ENCODE data around the gene IL31RA. TPM values are rescaled to one million over a fixed set of nuclear protein-coding genes. Genes with fewer than 3 reads are reported as not detected.
"Not testable (repeated sequence)": the region's sequence is repeated elsewhere in the genome, so short reads cannot be mapped to it uniquely, and the experiment has no call there.

Gene IL31RA
- total RNA-seq = not detected

DNA sequence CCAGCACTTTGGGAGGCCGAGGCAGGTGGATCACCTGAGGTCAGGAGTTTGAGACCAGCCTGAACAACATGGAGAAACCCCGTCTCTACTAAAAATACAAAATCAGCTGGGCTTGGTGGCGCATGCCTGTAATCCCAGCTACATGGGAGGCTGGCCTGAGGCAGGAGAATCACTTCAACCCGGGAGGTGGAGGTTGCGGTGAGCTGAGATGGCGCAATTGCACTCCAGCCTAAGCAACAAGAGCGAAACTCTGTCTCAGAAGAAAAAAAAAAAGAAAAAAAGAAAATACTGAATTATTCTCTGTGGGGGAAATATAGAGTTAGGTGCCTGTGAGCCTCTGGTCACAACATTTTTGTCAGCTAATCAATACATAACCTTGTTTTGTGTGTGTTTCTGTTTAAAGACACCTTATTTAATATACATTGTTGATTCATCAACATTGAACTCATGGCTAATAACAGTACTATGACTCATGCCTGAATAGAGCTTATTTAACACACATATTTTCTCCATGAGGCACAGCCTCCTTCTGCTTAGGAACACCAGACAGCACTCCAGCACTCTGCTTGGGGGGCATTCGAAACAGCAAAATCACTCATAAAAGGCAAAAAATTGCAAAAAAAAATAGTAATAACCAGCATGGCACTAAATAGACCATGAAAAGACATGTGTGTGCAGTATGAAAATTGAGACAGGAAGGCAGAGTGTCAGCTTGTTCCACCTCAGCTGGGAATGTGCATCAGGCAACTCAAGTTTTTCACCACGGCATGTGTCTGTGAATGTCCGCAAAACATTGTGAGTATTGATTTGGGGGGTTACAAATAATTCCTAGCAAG lies at the start of gene IL31RA:
Gene IL31RA, plus strand, starts transcription at position 519 of the 836 bp plus-strand sequence. Its CDS starts 214 bp downstream, at position 733.
- ChIA-PET CTCF (interaction anchor here (1.5 kb wide), 1 partner anchor 17 kb away, joined by 3 read pairs; no protein-coding TSS in a partner anchor), POLR2A (interaction anchor here (0.5 kb wide), 1 partner anchor 376 kb away, joined by 3 read pairs; no protein-coding TSS in a partner anchor)
- H3K36me3 Mint-ChIP-seq (ENCODE audit: low read depth) = peaks cover 9% of the 10 kb centered on the region
- peaks cover 2% of the 10 kb centered on the region for H3K9me3 Mint-ChIP-seq (ENCODE audit: insufficient read depth)
- no peak within 1 kb of the TSS for H3K4me3 Mint-ChIP-seq
- ATAC-seq (no peak), DNase-seq (no peak)
- H3K27ac Mint-ChIP-seq = no peak within 1 kb of the TSS
- peaks cover 12% of the 10 kb centered on the region for H3K27me3 Mint-ChIP-seq (ENCODE audit: low read depth)
- H3K4me1 Mint-ChIP-seq (ENCODE audit: low read depth) = peaks cover 46% of the 10 kb centered on the region

DNA sequence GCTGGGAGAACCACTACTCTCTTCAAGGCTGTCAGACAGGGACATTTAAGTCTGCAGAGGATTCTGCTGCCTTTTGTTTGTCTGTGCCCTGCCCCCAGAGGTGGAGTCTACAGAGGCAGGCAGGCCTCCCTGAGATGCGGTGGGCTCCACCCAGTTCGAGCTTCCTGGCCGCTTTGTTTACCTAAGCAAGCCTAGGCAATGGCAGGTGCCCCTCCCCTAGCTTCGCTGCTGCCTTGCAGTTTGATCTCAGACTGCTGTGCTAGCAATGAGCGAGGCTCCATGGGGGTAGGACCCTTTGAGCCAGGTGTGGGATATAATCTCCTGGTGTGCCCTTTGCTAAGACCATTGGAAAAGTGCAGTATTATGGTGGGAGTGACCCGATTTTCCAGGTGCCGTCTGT lies 42.3 kb upstream of the IL31RA start:
- CTCF ChIA-PET; H3K4me1 Mint-ChIP-seq (ENCODE audit: low read depth); H3K36me3 Mint-ChIP-seq (ENCODE audit: low read depth); DNase-seq; H3K9me3 Mint-ChIP-seq (ENCODE audit: insufficient read depth); H3K4me3 Mint-ChIP-seq; POLR2A ChIA-PET; ATAC-seq; H3K27ac Mint-ChIP-seq: not testable (repeated sequence)
- peaks cover 25% of the 10 kb centered on the region for H3K27me3 Mint-ChIP-seq (ENCODE audit: low read depth)

DNA sequence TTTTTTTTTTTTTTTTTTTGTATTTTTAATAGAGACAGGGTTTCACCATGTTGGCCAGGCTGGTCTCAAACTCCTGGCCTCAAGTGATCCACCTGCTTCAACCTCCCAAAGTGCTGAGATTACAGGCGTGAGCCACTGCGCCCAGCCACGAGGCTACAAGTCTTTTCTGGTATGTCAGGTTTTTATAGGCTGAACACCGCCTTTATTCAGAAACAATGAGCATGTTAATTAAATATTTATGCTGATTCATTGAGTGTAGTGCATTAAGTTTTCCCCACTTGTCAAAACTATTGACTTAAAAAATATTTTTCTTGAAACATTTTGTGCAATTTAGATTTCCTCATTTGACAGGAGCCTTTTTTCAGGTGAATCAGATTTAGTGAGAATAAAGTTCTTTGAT lies 35.2 kb upstream of the IL31RA start:
- H3K9me3 Mint-ChIP-seq (ENCODE audit: insufficient read depth); DNase-seq; H3K4me1 Mint-ChIP-seq (ENCODE audit: low read depth); ATAC-seq; POLR2A ChIA-PET; H3K4me3 Mint-ChIP-seq; H3K27ac Mint-ChIP-seq; H3K36me3 Mint-ChIP-seq (ENCODE audit: low read depth); CTCF ChIA-PET: not testable (repeated sequence)
- H3K27me3 Mint-ChIP-seq (ENCODE audit: low read depth) = peaks cover 33% of the 10 kb centered on the region

DNA sequence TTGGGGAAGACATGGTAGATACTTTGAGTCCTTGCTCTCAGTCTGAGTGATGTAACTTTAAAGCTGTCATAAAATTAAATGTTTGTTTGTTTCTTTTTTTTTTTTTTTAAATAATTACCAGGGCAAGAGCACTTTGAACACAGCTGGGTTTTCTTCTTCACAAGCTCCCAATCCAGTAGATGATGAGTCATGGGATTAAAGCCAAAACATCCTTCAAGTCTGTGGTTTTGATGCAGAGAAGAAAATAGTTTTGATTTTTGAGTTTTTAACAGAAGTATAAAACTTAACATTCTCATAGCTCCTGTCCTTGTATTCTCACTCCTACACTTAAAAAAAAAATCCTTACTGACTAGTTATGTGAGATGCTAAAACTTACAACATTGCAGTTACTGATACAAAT lies 34.8 kb upstream of the IL31RA start:
- CTCF ChIA-PET = no interaction called here
- ATAC-seq (no peak), DNase-seq (no peak)
- H3K36me3 Mint-ChIP-seq (ENCODE audit: low read depth) = no peaks in the 10 kb centered on the region
- no peak overlapping the region for H3K27ac Mint-ChIP-seq
- peaks cover 37% of the 10 kb centered on the region for H3K27me3 Mint-ChIP-seq (ENCODE audit: low read depth)
- H3K9me3 Mint-ChIP-seq (ENCODE audit: insufficient read depth) = no peaks in the 10 kb centered on the region
- peaks cover 3% of the 10 kb centered on the region for H3K4me1 Mint-ChIP-seq (ENCODE audit: low read depth)
- POLR2A ChIA-PET = no interaction called here
- H3K4me3 Mint-ChIP-seq = no peak overlapping the region

DNA sequence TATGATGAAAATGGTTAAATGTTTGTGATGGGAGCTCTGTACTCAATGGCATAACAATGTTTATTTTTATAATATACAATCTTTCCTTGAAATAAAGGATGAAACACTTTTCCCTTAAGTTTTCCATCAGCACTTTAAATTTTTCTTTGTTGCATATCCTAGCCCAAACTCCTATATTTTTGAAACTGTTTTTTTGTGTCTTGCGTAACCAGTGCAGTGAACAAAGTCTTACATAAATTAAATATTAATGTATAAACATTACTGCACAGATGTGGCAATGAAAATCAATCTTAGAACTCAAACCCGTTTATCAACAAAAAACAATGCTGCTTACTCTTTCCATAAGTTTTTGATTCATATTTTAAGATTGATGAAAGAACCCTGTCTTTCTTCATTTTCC lies 34.1 kb upstream of the IL31RA start:
- Mint-ChIP-seq H3K4me1 (ENCODE audit: low read depth) (peaks cover 7% of the 10 kb centered on the region), H3K4me3 (no peak overlapping the region)

DNA sequence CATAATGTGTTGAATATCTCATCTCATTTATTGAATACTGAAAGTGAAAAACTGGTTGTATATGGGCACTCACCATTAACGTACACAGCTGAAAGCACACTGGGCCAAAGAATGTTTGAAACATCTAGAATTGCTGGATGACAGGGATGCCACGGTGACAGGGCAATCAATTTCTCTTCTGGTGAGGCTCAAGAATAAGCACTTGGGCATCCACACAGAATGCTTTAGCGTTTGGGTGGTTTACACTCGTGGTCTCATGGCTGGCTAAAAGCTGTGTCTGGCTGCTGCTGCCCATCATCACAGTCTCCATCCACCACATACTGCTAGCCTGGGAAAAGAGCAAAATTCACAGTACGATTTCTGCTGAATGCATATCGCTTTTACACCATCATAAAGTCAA lies 30.7 kb upstream of the IL31RA start:
- H3K27me3 Mint-ChIP-seq (ENCODE audit: low read depth) = peaks cover 57% of the 10 kb centered on the region
- H3K4me3 Mint-ChIP-seq = no peak overlapping the region
- H3K36me3 Mint-ChIP-seq (ENCODE audit: low read depth) = no peaks in the 10 kb centered on the region
- H3K27ac Mint-ChIP-seq = no peak overlapping the region
- no peaks in the 10 kb centered on the region for H3K9me3 Mint-ChIP-seq (ENCODE audit: insufficient read depth)
- POLR2A ChIA-PET = no interaction called here
- peaks cover 7% of the 10 kb centered on the region for H3K4me1 Mint-ChIP-seq (ENCODE audit: low read depth)
- DNase-seq = no peak
- ATAC-seq = no peak
- CTCF ChIA-PET = no interaction called here

More for the DNA sequence above, 34.1 kb upstream of the IL31RA start:
- POLR2A ChIA-PET = no interaction called here
- no peak overlapping the region for H3K27ac Mint-ChIP-seq
- peaks cover 41% of the 10 kb centered on the region for H3K27me3 Mint-ChIP-seq (ENCODE audit: low read depth)
- H3K36me3 Mint-ChIP-seq (ENCODE audit: low read depth) = no peaks in the 10 kb centered on the region
- DNase-seq (no peak), ATAC-seq (no peak)
- CTCF ChIA-PET = no interaction called here
- no peaks in the 10 kb centered on the region for H3K9me3 Mint-ChIP-seq (ENCODE audit: insufficient read depth)

DNA sequence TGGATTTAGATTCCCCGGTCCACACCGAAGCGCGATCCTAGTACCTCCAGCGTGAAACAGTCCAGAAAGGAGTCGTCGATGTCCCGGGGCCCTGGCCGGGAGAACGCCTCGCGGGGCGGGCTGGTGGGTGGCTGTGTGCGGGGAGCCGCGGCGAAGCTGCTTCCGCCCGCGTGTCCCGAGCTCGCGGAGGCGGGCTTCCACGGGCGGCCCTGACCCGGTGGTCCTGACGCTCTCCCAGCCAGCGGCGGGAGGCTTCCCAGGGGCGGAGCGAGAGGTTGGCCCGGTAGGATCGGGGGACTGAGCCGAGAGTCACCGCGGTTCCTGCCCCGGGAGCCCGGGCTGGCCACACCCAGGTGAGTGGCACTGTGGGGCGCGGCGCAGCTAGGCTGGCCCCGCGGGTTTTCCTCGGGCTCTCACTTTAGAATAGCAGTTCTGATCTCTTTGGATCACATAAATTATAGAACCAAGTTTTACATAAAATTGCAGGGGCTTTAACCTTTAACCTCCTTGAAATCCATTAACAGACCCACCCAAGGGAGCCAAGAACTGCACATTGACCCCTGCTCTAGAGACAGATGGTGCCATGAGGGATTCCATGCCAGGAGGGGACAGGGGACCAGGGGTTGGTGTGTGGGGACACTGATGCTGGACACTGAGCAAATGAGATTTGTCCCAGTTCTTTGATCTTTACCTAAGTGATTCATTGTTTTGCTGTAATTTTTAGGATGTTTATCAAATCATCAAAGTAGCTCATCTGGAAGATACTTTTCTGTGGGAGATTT lies 29.2 kb upstream of the IL31RA start:
- H3K36me3 Mint-ChIP-seq (ENCODE audit: low read depth) = no peaks in the 10 kb centered on the region
- no peak overlapping the region for H3K27ac Mint-ChIP-seq
- H3K9me3 Mint-ChIP-seq (ENCODE audit: insufficient read depth) = no peaks in the 10 kb centered on the region
- peak overlapping the region; percentile 48 for H3K4me3 Mint-ChIP-seq
- DNase-seq = no peak
- peaks cover 7% of the 10 kb centered on the region for H3K4me1 Mint-ChIP-seq (ENCODE audit: low read depth)
- ATAC-seq = peak; percentile 77
- POLR2A ChIA-PET = no interaction called here
- CTCF ChIA-PET = no interaction called here
- H3K27me3 Mint-ChIP-seq (ENCODE audit: low read depth) = peaks cover 59% of the 10 kb centered on the region

DNA sequence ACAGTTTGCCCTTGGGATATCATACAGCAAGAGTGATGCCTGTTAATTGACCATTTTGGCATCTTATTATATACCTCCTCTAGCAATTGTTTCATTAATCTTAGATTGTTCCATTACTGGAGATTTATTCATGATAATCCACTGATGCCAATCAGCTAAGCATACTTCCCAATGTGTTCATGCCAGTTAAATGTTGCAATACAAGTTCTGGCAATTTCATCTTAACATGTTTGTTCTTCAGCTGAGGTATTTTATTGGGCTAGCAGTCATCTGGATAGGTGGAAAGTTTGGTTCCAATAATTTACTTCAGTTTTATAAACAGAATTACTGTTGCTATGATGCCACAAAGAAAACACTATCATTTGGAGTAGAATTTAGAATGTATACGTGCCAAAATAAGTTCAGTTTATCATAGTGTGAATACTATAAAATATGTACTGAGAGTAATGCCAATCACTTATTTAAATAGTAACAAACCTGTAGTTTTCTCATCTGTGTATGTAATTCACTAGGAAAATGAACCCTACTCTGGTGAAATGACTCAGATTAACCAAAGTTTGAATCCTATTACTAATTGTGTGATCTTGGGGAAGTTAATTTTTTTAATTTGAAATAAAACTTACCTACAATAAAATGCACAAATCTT lies 27.9 kb upstream of the IL31RA start:
- Mint-ChIP-seq H3K4me1 (ENCODE audit: low read depth) (peaks cover 7% of the 10 kb centered on the region), H3K36me3 (ENCODE audit: low read depth) (no peaks in the 10 kb centered on the region), H3K27ac (no peak overlapping the region), H3K27me3 (ENCODE audit: low read depth) (peaks cover 60% of the 10 kb centered on the region), H3K4me3 (no peak overlapping the region), H3K9me3 (ENCODE audit: insufficient read depth) (no peaks in the 10 kb centered on the region)
- no peak for DNase-seq
- POLR2A ChIA-PET = no interaction called here
- CTCF ChIA-PET = no interaction called here
- no peak for ATAC-seq

DNA sequence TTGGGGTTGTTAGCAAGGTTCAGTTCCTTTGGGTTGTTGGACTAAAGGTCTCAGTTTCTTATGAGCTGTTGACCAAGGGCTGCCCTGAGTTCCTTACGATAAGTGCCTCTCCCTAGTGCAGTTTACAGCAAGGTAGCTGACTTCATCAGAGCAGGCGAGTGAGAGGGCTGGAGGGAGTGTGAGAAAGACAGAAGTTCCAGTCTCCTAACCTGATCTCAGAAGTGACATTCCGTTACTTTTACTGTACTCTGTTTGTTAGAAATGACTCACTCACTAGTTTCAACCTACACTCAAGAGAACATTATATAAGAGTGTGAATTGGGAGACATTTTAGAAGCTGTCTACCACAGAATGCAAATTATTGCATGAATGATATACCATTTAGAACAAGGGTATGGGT lies 21.2 kb upstream of the IL31RA start:
- POLR2A ChIA-PET = no interaction called here
- no peaks in the 10 kb centered on the region for H3K36me3 Mint-ChIP-seq (ENCODE audit: low read depth)
- ATAC-seq = no peak

DNA sequence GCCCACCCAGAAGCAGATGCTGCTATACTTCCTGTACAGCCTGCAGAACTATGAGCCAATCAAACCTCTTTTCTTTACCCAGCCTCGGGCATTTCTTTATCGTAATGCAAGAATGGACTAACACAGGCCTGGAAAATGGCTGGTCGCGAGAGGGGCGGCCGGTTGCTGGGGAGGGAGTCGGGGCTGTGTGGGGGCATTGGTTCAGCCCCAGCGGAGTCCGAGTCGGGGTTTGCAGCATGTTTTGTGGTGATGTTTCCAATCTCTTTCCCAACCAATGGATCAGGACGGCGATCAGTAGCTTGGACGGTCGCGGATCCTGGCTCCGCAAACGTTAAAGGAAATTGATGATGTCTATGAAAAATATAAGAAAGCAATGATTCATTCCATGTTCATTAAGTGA lies 18.7 kb upstream of the IL31RA start:
- Mint-ChIP-seq H3K36me3 (ENCODE audit: low read depth) (no peaks in the 10 kb centered on the region), H3K9me3 (ENCODE audit: insufficient read depth) (peaks cover 6% of the 10 kb centered on the region), H3K4me3 (no peak overlapping the region), H3K4me1 (ENCODE audit: low read depth) (no peaks in the 10 kb centered on the region), H3K27me3 (ENCODE audit: low read depth) (peaks cover 8% of the 10 kb centered on the region), H3K27ac (no peak overlapping the region)
- DNase-seq (no peak), ATAC-seq (no peak)
- ChIA-PET POLR2A (no interaction called here), CTCF (no interaction called here)

More for the DNA sequence above, 21.2 kb upstream of the IL31RA start:
- no peak for DNase-seq
- Mint-ChIP-seq H3K4me3 (no peak overlapping the region), H3K9me3 (ENCODE audit: insufficient read depth) (peaks cover 6% of the 10 kb centered on the region), H3K27ac (no peak overlapping the region), H3K4me1 (ENCODE audit: low read depth) (no peaks in the 10 kb centered on the region), H3K27me3 (ENCODE audit: low read depth) (peaks cover 21% of the 10 kb centered on the region)
- CTCF ChIA-PET = no interaction called here

DNA sequence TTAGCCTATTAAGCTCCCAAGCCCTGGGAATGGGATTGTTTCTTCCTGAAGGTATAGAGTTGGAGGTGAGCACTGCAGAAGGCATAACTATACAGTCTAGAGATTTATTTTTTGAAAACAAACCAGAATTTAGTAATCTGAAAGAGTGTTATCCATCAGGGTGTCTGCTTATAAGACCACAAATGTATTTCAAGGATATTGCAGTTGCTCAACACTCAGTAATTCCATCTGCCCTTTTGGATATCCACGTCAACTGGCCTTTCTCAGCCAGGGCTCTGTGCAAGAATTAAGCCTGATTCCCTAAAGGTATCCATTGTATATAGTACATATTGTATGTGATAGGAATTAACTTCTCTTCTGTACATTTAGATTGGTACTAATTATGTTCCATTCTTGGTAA lies 15.0 kb upstream of the IL31RA start:
- Mint-ChIP-seq H3K27me3 (ENCODE audit: low read depth) (peaks cover 21% of the 10 kb centered on the region), H3K4me1 (ENCODE audit: low read depth) (no peaks in the 10 kb centered on the region), H3K9me3 (ENCODE audit: insufficient read depth) (peaks cover 6% of the 10 kb centered on the region), H3K36me3 (ENCODE audit: low read depth) (no peaks in the 10 kb centered on the region), H3K4me3 (no peak overlapping the region), H3K27ac (no peak overlapping the region)
- CTCF ChIA-PET = no interaction called here
- ATAC-seq = no peak
- POLR2A ChIA-PET = no interaction called here
- DNase-seq = no peak

DNA sequence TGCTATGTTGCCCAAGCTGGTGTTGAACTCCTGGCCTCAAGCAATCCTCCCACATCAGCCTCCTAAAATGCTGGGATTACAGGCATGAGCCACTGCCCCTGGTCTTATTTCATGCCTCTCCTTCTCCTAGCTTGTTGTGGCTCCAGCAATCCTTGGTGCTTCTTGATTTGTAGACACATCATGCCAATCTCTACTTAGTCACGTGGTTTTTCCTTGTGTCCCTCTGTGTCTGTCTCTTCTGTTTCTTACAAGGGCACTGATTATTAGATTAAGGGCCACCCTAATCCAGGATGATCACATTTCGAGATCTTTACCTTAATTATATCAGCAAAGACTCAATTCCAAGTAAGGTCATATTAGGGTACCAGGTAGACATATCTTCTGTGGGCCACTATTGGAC lies 9.2 kb upstream of the IL31RA start:
- no peak for DNase-seq
- POLR2A ChIA-PET = no interaction called here
- Mint-ChIP-seq H3K36me3 (ENCODE audit: low read depth) (peaks cover 7% of the 10 kb centered on the region), H3K9me3 (ENCODE audit: insufficient read depth) (peaks cover 15% of the 10 kb centered on the region), H3K27ac (no peak overlapping the region), H3K4me3 (no peak overlapping the region), H3K27me3 (ENCODE audit: low read depth) (peaks cover 29% of the 10 kb centered on the region), H3K4me1 (ENCODE audit: low read depth) (no peaks in the 10 kb centered on the region)
- no peak for ATAC-seq
- CTCF ChIA-PET = no interaction called here

Measured in activated CD8-positive, alpha-beta T cell treated with anti-CD3 and anti-CD28 coated beads, Interleukin-2, amount 10 ng/mL, durations not matched to agents 7 days and 5 days (primary cell).